GM10266 (cell line): ENCODE data around the gene EI24.
"Not testable (repeated sequence)": the region's sequence is repeated elsewhere in the genome, so short reads cannot be mapped to it uniquely, and the experiment has no call there.

Experiments used
- DNase-seq: peaks from one replicate; pipeline ENCODE4 v3.0.0; 2012; ENCODE audit errors: extremely low spot score
- TF ChIP-seq, protein P1 (sequence below): IDR thresholded peaks from 2 replicates; pipeline ENCODE4 v1.5.1; 2012; ENCODE audit warnings: mild to moderate bottlenecking, low read depth; ENCODE audit not compliant: control insufficient read depth, insufficient read depth; ENCODE audit errors: missing control alignments

The EI24 gene

DNA sequence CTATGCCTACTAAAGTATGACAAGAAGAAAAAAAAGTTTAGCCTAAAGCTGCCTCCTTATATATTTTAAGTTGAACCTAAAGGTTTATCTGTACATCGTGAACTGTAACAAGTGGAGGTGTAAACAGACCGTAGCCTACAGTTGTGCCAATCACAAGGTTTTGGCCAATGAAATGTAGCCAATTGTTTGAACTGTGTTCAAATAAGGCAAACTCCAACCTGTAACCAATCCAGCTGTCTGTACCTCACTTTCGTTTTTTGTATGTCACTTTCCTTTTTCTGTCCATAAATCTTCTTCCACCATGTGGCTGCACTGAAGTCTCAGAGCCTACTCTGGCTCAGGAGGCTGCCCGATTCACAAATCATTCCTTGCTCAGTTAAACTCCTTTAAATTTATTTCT, 6.8 kb upstream of the EI24 start:
- no peak for DNase-seq
- TF ChIP-seq, protein P1, sequence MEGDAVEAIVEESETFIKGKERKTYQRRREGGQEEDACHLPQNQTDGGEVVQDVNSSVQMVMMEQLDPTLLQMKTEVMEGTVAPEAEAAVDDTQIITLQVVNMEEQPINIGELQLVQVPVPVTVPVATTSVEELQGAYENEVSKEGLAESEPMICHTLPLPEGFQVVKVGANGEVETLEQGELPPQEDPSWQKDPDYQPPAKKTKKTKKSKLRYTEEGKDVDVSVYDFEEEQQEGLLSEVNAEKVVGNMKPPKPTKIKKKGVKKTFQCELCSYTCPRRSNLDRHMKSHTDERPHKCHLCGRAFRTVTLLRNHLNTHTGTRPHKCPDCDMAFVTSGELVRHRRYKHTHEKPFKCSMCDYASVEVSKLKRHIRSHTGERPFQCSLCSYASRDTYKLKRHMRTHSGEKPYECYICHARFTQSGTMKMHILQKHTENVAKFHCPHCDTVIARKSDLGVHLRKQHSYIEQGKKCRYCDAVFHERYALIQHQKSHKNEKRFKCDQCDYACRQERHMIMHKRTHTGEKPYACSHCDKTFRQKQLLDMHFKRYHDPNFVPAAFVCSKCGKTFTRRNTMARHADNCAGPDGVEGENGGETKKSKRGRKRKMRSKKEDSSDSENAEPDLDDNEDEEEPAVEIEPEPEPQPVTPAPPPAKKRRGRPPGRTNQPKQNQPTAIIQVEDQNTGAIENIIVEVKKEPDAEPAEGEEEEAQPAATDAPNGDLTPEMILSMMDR: no peak

DNA sequence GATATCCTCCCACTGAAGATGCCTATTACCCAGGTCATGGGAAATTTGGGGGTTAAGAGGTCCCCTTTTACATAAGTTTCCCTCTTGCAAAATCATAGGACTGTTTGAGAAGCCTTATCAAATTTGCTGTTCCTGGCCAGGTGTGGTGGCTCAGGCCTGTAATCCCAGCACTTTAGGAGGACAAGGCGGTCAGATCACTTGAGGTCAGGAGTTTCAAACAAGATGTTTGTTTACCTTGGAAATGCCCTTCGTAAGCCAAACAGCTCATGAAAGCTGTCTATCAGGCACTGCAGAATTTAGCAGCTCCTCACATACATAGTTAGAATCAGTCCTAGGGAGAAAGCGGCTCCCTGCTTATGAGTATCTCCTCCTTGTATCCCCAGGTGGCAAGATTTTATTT, 4.9 kb upstream of the EI24 start:
- TF ChIP-seq, protein P1: no peak
- DNase-seq: no peak

DNA sequence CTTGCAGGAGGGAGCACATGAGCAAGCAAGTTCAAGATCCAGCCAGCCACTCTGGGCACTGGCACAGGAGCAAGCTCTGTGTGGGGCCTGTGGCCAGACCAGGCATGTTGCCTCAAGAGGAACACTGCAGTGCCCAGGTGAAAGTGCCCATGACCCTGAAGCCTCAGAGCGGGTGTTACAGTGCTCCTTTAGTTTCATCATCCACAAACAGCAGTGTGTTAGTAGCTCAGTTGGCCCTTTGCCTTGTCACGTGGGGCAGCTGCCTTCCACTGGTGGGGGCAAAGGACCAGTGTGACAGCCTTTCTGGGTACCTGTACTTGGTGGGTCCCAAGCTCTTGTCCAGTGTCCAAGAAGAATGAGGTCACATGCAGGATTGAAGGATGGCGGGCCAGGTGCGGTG, 3.0 kb upstream of the EI24 start:
- TF ChIP-seq, protein P1: no peak

DNA sequence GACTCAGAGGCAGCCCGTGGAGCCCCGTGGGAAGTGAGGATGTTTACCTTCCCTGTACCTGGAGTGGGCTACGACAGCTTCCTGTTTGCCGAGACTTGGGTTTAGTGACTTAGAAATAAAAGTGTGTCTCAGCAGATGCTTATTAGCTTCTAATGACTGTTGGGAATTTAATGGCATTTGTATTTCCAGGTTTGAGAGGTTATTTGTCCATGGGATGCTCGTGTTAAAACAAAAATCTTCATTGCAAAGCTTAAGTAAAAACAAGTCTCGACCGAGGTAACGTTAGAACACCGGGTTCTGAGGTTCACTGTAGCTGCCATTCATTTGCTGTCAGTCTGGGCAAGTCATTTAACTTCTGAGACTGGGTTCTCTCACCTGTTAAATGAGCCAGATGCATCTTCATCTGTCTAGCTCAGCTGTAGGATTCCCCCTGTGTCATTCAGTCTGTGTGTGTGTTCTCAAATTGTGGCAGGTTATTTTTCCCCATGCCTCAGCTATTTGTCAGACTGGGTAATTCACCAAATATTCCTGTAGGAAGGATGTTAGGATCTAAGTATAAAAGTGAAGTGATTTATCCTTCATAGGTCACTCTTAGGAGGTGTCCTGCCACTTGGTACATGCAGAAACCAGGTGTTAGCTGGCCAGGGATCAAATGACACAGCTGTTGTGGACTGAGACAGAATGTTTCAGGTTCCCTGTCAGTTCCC, 791 bp downstream of the EI24 start:
- TF ChIP-seq, protein P1: no peak
- DNase-seq: peak; percentile 37

More for the DNA sequence above, 3.0 kb upstream of the EI24 start:
- DNase-seq: no peak

DNA sequence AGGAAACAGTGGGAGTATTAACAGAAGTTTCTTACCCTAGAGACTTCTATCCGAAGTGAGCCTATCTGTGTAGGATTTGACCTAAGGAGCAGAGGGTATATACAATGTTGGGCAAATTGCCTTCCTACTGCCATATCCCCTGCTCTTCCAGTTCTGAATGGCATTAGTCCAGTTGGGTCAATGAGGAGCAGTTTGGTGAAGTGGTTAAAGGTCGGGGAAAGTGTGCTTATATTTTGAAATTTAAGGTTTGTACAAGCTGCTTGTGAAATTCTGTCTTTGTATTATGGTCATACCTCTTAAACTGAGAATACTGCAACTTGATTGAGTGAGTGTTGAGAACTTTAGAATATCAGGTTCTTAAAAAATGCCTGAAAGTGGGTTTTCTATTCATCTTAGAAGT, 1.7 kb downstream of the EI24 start:
- DNase-seq: no peak
- TF ChIP-seq, protein P1: no peak

DNA sequence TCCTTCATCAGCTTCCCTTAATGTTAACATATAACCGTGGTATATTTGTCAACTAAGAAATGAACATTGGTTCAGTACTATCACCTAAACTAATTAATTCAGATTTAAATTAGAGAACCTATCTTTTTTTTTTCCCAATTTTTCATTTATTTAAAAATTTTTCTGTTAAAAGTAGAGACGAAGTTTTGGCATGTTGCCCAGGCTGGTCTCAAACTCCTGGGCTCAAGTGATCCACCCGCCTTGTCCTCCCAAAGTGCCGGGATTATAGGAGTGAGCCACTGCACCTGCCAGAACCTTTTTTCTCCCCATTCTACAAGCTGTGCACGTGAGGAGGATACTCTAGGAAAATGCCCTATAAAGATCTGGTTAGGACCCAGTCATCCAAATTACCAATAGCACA, 3.6 kb downstream of the EI24 start:
- TF ChIP-seq, protein P1: no peak
- DNase-seq: no peak

DNA sequence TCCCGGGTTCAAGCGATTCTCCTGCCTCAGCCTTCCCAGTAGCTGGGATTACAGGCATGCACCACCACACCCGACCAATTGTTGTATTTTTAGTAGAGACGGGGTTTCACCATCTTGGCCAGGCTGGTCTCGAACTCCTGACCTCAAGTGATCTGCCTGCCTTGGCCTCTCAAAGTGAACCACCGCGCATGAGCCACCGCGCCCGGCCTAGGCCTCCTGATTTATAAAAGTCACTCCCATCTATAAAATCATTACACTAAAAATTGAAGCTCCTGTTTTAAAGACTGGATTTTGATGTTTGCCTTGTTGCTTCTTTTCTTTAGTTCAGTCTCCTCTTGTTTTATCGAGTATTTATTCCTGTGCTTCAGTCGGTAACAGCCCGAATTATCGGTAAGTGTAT, 7.9 kb downstream of the EI24 start:
- DNase-seq: not testable (repeated sequence)

DNA sequence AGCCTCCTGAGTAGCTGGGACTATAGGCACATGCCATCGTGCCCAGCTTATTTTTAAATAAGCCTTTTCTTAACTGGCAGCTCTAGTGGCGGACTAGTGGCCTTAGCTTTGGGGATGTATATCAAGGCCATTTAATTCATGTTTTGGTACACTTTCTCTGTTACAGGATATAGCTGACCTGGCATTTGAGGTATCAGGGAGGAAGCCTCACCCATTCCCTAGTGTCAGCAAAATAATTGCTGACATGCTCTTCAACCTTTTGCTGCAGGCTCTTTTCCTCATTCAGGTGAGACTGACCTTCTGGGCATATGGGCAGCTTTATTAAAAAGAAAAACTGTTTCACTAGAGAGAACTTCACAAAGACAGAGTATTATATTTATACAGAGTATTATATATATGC, 9.5 kb downstream of the EI24 start:
- TF ChIP-seq, protein P1: no peak
- no peak for DNase-seq
